GM18505 (cell line): Measurements from ENCODE around the gene GCNT4.
"Not testable (repeated sequence)": the region's sequence is repeated elsewhere in the genome, so short reads cannot be mapped to it uniquely, and the experiment has no call there.

Experiments
- ATAC-seq: cut with Tn5 transposase; IDR thresholded peaks from one replicate; pipeline ENCODE4 v1.9.1; 2021; ENCODE audit not compliant: unreplicated experiment
- POLR2A ChIP-seq: IDR thresholded peaks from 4 replicates; pipeline ENCODE4 v1.6.1; 2011; ENCODE audit warnings: borderline replicate concordance; ENCODE audit not compliant: insufficient read depth, insufficient read length; ENCODE audit errors: extremely low read depth

Gene GCNT4, protein sequence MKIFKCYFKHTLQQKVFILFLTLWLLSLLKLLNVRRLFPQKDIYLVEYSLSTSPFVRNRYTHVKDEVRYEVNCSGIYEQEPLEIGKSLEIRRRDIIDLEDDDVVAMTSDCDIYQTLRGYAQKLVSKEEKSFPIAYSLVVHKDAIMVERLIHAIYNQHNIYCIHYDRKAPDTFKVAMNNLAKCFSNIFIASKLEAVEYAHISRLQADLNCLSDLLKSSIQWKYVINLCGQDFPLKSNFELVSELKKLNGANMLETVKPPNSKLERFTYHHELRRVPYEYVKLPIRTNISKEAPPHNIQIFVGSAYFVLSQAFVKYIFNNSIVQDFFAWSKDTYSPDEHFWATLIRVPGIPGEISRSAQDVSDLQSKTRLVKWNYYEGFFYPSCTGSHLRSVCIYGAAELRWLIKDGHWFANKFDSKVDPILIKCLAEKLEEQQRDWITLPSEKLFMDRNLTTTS

GRCh38 chr5:75052192-75053053, at the start of gene GCNT4:
TSS of gene GCNT4 (minus strand) at chr5:75052558. CDS start at chr5:75030037, 22,521 bp downstream.
- no peak for ATAC-seq

DNA sequence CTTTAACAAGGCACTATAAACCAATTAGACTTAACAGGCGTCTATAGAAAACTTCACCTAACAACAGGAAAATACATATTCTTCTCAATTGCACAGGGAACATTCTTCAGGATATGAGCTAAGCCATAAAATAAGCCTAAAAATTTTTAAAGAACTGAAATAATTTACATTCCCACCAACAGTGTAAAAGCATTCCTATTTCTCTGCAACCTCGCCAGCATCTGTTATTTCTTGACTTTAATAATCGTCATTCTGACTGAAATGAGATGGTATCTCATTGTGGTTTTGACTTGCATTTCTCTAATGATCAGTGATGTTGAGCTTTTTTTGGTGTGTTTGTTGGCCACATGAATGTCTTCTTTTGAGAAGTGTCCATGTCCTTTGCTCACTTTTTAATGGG, 43.6 kb upstream of the GCNT4 start:
- not testable (repeated sequence) for ATAC-seq

More at GRCh38 chr5:75052192-75053053, at the start of gene GCNT4:
- no peak for TF ChIP-seq POLR2A

GRCh38 chr5:75091597-75091996, 39.2 kb upstream of the GCNT4 start:
- TF ChIP-seq POLR2A, result no peak
- no peak for ATAC-seq

GRCh38 chr5:75089662-75090061, 37.3 kb upstream of the GCNT4 start:
- ATAC-seq, result no peak
- no peak for TF ChIP-seq POLR2A

GRCh38 chr5:75089137-75089536, 36.8 kb upstream of the GCNT4 start:
- ATAC-seq, result no peak
- no peak for TF ChIP-seq POLR2A

- no peak for ATAC-seq
- TF ChIP-seq POLR2A, result no peak
Observed at GRCh38 chr5:75088648-75089047, 36.3 kb upstream of the GCNT4 start.

- ATAC-seq, result no peak
- no peak for TF ChIP-seq POLR2A
Observed at GRCh38 chr5:75081510-75081909, 29.2 kb upstream of the GCNT4 start.

DNA sequence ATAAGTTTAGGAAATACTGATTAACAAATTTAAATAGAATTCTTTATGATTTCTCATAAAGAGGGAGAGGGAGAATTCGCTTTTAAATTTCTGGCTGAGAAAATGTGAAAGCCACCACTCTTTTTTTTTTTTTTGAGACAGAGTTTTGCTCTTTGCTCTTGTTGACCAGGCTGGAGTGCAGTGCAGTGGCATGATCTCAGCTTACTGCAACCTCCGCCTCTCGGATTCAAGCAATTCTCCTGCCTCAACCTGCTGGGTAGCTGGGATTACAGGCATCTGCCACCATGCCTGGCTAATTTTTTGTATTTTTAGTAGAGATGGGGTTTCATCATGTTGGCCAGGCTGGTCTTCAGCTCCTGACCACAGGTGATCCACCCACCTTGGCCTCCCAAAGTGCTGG, 27.0 kb upstream of the GCNT4 start:
- ATAC-seq, result not testable (repeated sequence)

GRCh38 chr5:75078027-75078426, 25.7 kb upstream of the GCNT4 start:
- no peak for ATAC-seq
- TF ChIP-seq POLR2A, result no peak

- no peak for ATAC-seq
- TF ChIP-seq POLR2A, result no peak
Observed at GRCh38 chr5:75072061-75072460, 19.7 kb upstream of the GCNT4 start.

- ATAC-seq, result no peak
- TF ChIP-seq POLR2A, result no peak
Observed at GRCh38 chr5:75071100-75071499, 18.7 kb upstream of the GCNT4 start.

GRCh38 chr5:75067434-75067833, 15.1 kb upstream of the GCNT4 start:
- ATAC-seq, result no peak
- TF ChIP-seq POLR2A, result no peak

GRCh38 chr5:75062925-75063531, 10.7 kb upstream of the GCNT4 start:
- ATAC-seq, result no peak
- TF ChIP-seq POLR2A, result no peak
